ENCODE measurements around the gene RRP8.

Gene RRP8

GRCh38 chr11:6598555-6598954 lies 4.9 kb downstream of the RRP8 start (continued):
- TF ChIP-seq TSHZ2 (CRISPR knock-in tag; IDR thresholded peaks at IDR 0.05) (no peak), SNAI2 (CRISPR knock-in tag; IDR thresholded peaks at IDR 0.05) (no peak)

- ATAC-seq, result no peak
Measured at GRCh38 chr11:6596239-6596877, 7.1 kb downstream of the RRP8 start.

GRCh38 chr11:6594142-6594768 lies 9.2 kb downstream of the RRP8 start:
- ATAC-seq, result peak; percentile 39; the same call in 2 of the 3 replicates

More at GRCh38 chr11:6596239-6596877, 7.1 kb downstream of the RRP8 start:
- no peak for TF ChIP-seq RARB (CRISPR knock-in tag; IDR thresholded peaks at IDR 0.05)
- no peak for TF ChIP-seq ESRRG (CRISPR knock-in tag; IDR thresholded peaks at IDR 0.05)
- TF ChIP-seq ZNF565 (CRISPR knock-in tag; conservative IDR thresholded peaks at IDR 0.05; ENCODE audit: low read depth), result no peak
- no peak for TF ChIP-seq PPARA (CRISPR knock-in tag; IDR thresholded peaks at IDR 0.05; ENCODE audit: borderline replicate concordance)
- no peak for TF ChIP-seq ZNF70 (CRISPR knock-in tag; IDR thresholded peaks at IDR 0.05)
- TF ChIP-seq TCF4 (CRISPR knock-in tag; IDR thresholded peaks at IDR 0.05; ENCODE audit: borderline replicate concordance), result no peak
- no peak for TF ChIP-seq GLIS3 (CRISPR knock-in tag; IDR thresholded peaks at IDR 0.05)
- TF ChIP-seq ZNF8 (CRISPR knock-in tag; IDR thresholded peaks at IDR 0.05), result no peak
- no peak for TF ChIP-seq POU6F1 (CRISPR knock-in tag; IDR thresholded peaks at IDR 0.05; ENCODE audit: borderline replicate concordance, low read depth)
- TF ChIP-seq TOX (CRISPR knock-in tag; IDR thresholded peaks at IDR 0.05; ENCODE audit: borderline replicate concordance), result no peak
- no peak for TF ChIP-seq CREB5 (CRISPR knock-in tag; IDR thresholded peaks at IDR 0.05; ENCODE audit: low read depth)
- TF ChIP-seq CSDC2 (CRISPR knock-in tag; IDR thresholded peaks at IDR 0.05), result no peak
- TF ChIP-seq ZC3H10 (CRISPR knock-in tag; IDR thresholded peaks at IDR 0.05), result no peak
- no peak for TF ChIP-seq BACH2 (CRISPR knock-in tag; IDR thresholded peaks at IDR 0.05; ENCODE audit: borderline replicate concordance)
- no peak for TF ChIP-seq SNAI2 (CRISPR knock-in tag; IDR thresholded peaks at IDR 0.05)

More at GRCh38 chr11:6594142-6594768, 9.2 kb downstream of the RRP8 start:
- no peak for TF ChIP-seq ZFP3 (CRISPR knock-in tag; IDR thresholded peaks at IDR 0.05)
- no peak for TF ChIP-seq TSHZ2 (CRISPR knock-in tag; IDR thresholded peaks at IDR 0.05)
- TF ChIP-seq POU6F1 (CRISPR knock-in tag; IDR thresholded peaks at IDR 0.05; ENCODE audit: borderline replicate concordance, low read depth), result no peak
- TF ChIP-seq ZFP30 (CRISPR knock-in tag; IDR thresholded peaks at IDR 0.05), result no peak
- no peak for TF ChIP-seq TCF4 (CRISPR knock-in tag; IDR thresholded peaks at IDR 0.05; ENCODE audit: borderline replicate concordance)
